ENCODE measurements around the gene KLF12.

The KLF12 gene

DNA sequence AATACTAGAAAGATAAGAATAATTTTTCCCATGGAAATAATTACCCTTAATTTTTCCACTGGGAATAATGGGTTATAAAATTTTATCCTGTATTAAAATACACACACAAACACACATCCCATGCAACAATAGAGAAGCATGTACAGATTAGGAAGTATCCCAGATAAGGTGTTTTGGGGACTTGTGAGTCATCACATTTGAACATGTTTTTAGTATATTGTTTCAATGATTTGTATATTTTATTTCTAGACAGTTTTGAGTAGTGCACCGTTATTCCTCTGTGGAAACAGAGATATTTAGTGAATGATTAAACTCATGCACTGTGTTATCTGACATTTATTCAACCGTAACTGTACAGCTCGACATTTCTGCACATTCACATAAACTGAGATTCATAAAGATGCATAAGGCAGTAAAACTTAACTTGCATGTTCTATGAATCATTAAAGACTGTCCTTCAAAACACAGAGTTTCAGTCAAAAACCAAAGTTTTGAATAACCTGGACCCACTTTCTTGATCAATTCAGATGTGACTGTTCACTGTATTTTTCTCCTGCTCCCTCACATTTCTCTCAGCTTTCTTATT lies 30.1 kb downstream of the KLF12 start:
- no peak for DNase-seq (ENCODE audit: low spot score)

- DNase-seq (ENCODE audit: low spot score), result no peak
Observed at GRCh38 chr13:74103196-74103595, 31.0 kb downstream of the KLF12 start.

GRCh38 chr13:74102691-74103090 lies 31.5 kb downstream of the KLF12 start:
- DNase-seq (ENCODE audit: low spot score), result no peak

DNA sequence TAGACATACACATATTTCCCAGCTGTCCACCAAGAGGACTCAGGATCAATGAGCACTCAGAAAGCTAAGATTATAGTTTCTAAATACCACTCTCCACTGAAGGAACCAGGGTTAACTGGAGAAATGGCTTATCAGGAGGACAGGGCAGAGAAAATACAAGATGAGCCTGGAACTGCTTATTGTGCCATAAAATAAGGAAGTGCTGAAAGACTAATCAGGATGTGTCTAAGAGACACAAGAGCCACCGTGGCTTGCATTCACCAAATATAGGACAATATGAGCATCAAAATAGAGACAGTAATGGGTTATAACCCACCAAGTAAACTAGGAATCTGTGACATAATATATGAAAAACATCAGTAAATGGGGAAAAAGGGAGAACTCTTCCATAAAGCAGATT lies 32.8 kb downstream of the KLF12 start:
- DNase-seq (ENCODE audit: low spot score), result no peak

GRCh38 chr13:74098077-74098476 lies 36.1 kb downstream of the KLF12 start:
- DNase-seq (ENCODE audit: low spot score), result no peak

GRCh38 chr13:74097116-74097515 lies 37.1 kb downstream of the KLF12 start:
- no peak for DNase-seq (ENCODE audit: low spot score)

GRCh38 chr13:74093691-74094090 lies 40.5 kb downstream of the KLF12 start:
- no peak for DNase-seq (ENCODE audit: low spot score)

GRCh38 chr13:74092711-74093110 lies 41.5 kb downstream of the KLF12 start:
- no peak for DNase-seq (ENCODE audit: low spot score)

GRCh38 chr13:74090869-74091605 lies 43.2 kb downstream of the KLF12 start:
- no peak for DNase-seq (ENCODE audit: low spot score)

GRCh38 chr13:74090397-74090796 lies 43.8 kb downstream of the KLF12 start:
- no peak for DNase-seq (ENCODE audit: low spot score)

GRCh38 chr13:74087357-74087756 lies 46.8 kb downstream of the KLF12 start:
- no peak for DNase-seq (ENCODE audit: low spot score)
